Activated CD4-positive, alpha-beta T cell treated with anti-CD3 and anti-CD28 coated beads, Interleukin-2, amount 50 U/mL, for 1 hour (primary cell): ENCODE data around the gene CD9.
"Not testable (repeated sequence)": the region's sequence is repeated elsewhere in the genome, so short reads cannot be mapped to it uniquely, and the experiment has no call there.

Experiments used
- DNase-seq: peaks from one replicate; pipeline ENCODE4 v3.0.0-alpha.2; 2020

CD9 gene

GRCh38 chr12:6200256-6201212 lies at the start of gene CD9:
Gene CD9 (plus strand): TSS chr12:6200400. CDS start chr12:6200500, 100 bp downstream.
- DNase-seq: peak; percentile 13

- no peak for DNase-seq
These were observed 45.3 kb upstream of the CD9 start for GRCh38 chr12:6154730-6155459.

- DNase-seq: no peak
These were observed 42.7 kb upstream of the CD9 start for GRCh38 chr12:6157482-6157881.

- DNase-seq: no peak
These were observed 41.9 kb upstream of the CD9 start for GRCh38 chr12:6158255-6158654.

- DNase-seq: no peak
These were observed 41.5 kb upstream of the CD9 start for GRCh38 chr12:6158749-6159148.

- not testable (repeated sequence) for DNase-seq
These were observed 40.8 kb upstream of the CD9 start for GRCh38 chr12:6159166-6160011.

GRCh38 chr12:6160049-6160649 lies 40.1 kb upstream of the CD9 start:
- DNase-seq: not testable (repeated sequence)

GRCh38 chr12:6161124-6161882 lies 38.9 kb upstream of the CD9 start:
- DNase-seq: no peak

- no peak for DNase-seq
These were observed 36.7 kb upstream of the CD9 start for GRCh38 chr12:6163416-6164060.

GRCh38 chr12:6165395-6165794 lies 34.8 kb upstream of the CD9 start:
- DNase-seq: no peak

GRCh38 chr12:6166808-6167207 lies 33.4 kb upstream of the CD9 start:
- DNase-seq: no peak

GRCh38 chr12:6167327-6168280 lies 32.6 kb upstream of the CD9 start:
- DNase-seq: no peak

- DNase-seq: no peak
These were observed 28.7 kb upstream of the CD9 start for GRCh38 chr12:6171409-6172015.

- DNase-seq: no peak
These were observed 28.1 kb upstream of the CD9 start for GRCh38 chr12:6172086-6172485.

GRCh38 chr12:6172862-6173261 lies 27.3 kb upstream of the CD9 start:
- DNase-seq: no peak

- no peak for DNase-seq
These were observed 22.4 kb upstream of the CD9 start for GRCh38 chr12:6177642-6178358.

GRCh38 chr12:6178981-6179761 lies 21.0 kb upstream of the CD9 start:
- DNase-seq: no peak
